Measurements from ENCODE around the gene PARP3.
"Not testable (repeated sequence)": the region's sequence is repeated elsewhere in the genome, so short reads cannot be mapped to it uniquely, and the experiment has no call there.

The PARP3 gene

DNA sequence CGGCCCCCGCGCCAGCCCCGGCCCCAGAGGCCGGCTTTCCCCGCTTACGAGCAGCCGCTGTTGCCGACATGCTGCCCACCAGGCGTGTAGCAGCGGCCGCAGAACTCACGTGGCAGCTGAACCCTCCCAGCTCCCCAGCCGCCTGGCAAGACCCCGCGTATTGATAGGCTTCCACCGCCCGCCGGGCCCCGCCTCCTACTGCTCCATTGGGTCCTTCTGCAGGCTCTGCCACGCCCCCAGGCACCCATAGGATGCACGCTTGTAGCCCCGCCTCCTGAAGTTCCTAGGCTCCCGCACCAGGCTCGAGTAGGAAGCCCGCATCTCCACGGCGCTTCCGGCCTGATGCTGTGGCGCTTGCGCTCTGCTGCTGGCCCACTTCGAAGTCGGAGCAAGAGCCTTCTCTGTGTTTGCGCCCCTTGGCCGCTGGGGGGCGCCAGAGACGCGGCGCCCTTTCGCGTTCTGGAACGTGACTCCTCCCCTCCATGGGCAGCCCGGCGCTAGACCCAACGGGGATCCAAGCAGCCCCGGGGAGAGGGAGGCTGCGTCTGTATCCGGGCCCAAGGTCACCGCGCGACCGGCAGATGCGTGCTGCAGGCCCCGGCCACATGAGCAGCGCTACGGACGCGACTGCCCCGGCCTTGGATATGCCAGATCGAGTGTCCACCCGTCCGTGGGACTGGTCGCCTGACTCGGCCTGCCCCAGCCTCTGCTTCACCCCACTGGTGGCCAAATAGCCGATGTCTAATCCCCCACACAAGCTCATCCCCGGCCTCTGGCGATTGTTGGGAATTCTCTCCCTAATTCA lies at the start of gene PARP3, which contains the start of gene RRP9:
Gene PARP3, plus strand, starts transcription at position 566 of the 805 bp plus-strand sequence. CDS start 993 bp downstream, outside the sequence.
Gene RRP9, minus strand, starts transcription at position 107 of the 805 bp plus-strand sequence. Its CDS starts 37 bp downstream, at position 70.
- DNase-seq, result peak; percentile 99

GRCh38 chr3:51894391-51894790 lies 47.8 kb upstream of the PARP3 start:
- no peak for DNase-seq

DNA sequence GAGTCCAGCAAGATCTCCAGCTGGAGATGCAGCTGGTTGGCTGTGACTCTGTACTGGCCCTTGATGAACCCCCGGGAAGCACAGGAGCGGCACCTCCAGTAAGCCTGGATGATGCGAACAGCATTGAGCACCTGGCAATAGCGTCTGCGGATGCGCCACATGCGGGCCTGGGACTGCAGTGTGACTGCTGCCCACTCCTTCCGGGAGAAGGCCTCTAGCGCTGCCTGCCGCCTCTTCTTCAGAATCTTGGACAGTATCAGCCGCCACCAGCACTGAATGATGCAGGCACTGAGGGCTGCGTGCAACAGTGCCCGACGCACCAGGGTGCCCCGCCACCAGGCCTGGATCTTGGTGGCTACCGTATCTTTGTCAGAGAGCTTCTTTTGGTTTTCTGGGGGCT lies 47.2 kb upstream of the PARP3 start:
- DNase-seq, result no peak

- no peak for DNase-seq
Observed at GRCh38 chr3:51896607-51897305, 45.4 kb upstream of the PARP3 start.

- DNase-seq, result no peak
Observed at GRCh38 chr3:51897391-51897790, 44.8 kb upstream of the PARP3 start.

- DNase-seq, result not testable (repeated sequence)
Observed at GRCh38 chr3:51900043-51900442, 42.1 kb upstream of the PARP3 start.

GRCh38 chr3:51902361-51902760 lies 39.8 kb upstream of the PARP3 start:
- DNase-seq, result not testable (repeated sequence)

GRCh38 chr3:51904034-51904823 lies 37.9 kb upstream of the PARP3 start:
- no peak for DNase-seq

- DNase-seq, result no peak
Observed at GRCh38 chr3:51908026-51908425, 34.1 kb upstream of the PARP3 start.

GRCh38 chr3:51916418-51916817 lies 25.7 kb upstream of the PARP3 start:
- DNase-seq, result no peak

DNA sequence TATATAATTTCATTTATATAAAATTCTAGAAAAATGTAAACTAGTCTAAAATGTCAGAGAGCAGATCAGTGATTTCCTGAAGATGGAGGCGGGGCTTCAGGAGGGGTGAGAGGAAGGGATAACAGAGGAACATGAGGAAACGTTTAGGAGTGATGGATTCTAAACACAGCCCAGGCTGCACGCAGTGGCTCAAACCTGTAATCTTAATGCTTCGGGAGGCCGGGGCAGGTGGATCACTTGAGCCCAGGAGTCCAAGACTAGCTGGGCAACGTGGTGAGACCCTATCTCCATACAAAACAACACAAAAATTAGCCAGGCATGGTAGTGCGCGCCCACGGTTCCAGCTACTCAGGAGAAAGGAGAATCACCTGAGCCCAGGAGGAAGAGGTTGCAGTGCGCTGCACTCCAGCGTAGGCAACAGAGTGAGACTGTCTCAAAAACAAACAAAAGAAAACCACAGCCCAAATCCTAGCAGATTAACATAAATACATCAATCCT lies 21.0 kb upstream of the PARP3 start:
- DNase-seq, result no peak

DNA sequence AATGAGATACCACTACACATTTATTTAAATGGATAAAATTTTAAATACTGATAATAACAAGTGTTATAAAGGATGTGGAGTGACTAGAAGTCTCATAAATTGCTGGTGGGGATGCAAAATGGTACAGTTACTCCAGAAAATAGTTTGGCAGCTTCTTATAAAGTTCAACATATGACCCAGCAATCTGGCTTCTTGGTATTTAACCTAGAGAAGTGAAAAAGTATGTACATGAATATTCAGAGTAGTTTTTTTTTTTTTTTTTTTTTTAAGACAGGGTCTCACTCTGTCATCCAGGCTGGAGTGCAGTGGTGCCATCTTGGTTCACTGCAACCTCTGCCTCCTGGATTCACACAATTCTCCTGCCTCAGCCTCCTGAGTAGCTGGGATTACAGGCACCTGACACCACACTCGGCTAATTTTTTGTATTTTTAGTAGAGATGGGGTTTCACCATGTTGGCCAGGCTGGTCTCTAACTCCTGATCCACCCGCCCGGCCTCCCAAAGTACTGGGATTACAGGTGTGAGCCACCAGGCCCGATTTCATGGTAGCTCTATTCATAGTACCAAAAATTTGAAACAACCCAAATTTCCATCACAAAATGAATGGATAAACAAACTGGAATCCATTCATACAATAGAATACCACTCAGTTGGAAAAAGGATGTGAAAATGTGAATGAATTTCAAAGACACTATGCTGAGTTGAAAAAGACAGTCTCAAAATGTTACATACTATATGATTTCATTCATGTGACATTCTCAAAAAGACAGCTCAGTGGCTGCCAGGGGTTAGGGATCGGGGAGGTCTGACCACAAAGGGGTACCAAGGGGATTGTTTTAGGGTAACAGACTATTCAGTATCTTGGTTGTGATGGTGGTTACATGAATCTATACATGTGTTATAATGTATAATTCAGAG lies 14.8 kb upstream of the PARP3 start:
- DNase-seq, result no peak

GRCh38 chr3:51928438-51928837 lies 13.7 kb upstream of the PARP3 start:
- DNase-seq, result no peak

GRCh38 chr3:51928981-51929380 lies 13.2 kb upstream of the PARP3 start:
- DNase-seq, result not testable (repeated sequence)

DNA sequence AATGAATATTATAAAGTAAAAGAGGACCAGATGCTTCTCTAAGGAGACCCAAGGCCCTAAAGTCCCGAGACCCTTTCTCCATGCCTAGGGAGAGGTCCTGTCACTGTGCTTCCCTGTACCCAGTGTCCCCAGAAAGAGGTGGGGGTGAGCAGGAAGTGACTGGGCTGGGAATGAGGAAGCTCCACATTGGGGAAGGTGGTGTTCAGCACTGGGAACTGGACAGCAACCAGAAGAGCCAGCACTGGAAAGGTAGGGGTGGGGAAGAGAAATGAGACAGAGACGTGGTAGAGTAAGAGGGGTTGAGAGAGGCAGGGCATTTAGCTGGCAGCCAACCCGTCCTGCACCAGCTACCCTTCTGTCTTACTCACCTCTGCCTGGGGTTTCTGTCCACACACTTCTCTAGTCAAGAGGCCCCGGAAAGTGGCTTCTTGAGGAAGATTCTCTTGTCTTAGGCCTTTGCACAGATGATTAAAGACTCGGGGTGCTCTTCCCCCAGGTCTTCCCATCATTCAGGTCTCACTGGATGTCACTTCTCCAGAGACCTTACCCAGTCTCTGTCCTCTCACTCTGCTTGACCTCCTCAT lies 12.7 kb upstream of the PARP3 start:
- no peak for DNase-seq

GRCh38 chr3:51930439-51930838 lies 11.7 kb upstream of the PARP3 start:
- DNase-seq, result no peak

DNA sequence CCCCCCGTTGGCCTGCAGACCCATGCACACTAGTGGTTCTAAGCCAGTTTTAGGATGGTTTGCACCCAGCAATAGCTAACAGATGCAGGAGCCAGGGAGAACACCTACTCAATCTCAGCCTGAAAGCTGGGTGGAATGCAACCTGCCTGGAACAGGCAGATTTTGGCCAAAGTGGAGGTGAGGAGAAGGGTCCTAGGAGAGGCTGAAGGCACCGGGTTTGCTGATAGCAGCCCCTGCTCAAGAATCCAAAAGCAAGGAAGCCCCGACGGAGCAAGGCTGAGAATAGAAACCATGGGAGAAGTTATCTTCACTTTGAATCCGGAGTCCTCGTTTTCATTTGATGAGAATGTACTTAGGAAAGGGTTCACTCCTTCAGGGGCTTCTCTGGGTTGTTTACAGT lies 10.4 kb upstream of the PARP3 start:
- DNase-seq, result no peak

DNA sequence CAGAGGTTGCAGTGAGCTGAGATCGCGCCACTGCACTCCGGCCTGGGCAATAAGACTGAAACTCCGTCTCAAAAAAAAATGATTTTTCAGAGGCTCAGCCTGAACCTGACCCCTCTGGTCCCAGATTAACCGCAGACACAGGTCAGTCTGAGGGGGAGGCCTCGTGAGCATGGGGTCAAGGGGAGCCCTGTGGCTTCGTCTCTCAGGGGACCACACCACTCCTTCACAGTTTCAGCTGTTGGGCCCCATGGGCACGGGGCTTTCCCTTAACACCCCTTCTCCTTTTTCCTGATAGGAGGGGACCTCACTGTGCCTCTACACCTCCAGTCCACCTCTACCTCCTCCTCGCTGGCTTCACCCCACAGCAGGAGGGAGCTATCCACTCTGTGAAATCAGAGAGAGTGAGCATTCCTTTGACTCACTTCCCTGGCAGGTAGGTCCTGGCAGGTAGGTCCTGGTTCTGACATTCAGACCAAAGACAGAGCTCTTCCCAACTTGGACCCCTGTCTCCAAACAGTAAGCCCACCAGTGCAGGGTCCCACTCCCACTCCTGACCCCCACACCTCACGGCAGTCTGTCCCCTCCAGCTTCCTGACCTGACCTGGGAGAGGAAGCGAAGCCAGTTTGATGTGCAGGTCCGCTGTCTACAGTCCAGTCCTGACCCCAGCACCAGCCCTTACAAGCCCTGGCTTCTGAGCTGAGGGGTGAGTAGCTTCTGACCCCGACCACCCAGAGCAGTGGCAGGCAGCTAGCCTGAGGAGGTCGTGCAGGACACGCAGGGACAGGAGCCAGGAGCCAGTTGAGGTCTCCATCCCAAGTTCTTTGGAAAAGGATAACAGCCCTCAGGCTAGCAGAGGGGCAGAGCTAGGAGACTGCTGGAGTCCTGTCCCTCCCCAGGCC lies 9.4 kb upstream of the PARP3 start:
- no peak for DNase-seq

DNA sequence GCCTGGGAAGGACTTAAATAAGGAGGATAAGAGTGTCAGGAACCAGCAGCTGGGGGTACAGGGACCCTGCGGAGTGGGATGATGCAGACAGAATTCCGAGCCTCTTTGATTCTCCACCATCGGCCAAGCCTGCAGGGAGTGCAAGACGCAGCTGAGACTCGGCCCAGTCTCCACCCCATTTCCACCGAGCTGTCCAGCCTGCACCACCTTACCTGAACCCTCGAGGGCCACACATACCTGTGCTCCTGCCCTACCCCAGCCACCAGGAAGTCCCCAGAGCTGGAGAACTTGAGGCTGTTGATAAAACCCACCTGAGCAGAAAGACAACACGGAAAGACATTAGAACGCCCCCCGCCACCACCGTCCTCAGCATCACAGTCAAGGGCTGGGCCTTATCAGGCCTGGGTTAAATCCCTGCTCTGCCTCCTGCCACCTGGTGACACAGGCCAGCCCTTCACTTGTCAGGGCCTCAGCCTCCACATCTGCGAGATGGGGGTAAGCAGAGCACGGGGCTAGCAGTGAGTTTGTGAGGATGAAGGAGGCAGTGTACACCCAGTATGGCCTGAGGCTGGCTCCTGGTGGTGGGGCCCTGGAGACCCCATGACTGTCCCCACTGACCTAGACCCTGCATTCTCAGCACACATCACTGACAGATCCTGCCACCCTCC lies 8.6 kb upstream of the PARP3 start:
- DNase-seq, result no peak

Measured in NCI-H524 (cell line).